DOHH2 (cell line): ENCODE measurements around the gene PIK3R3.

ENCODE experiments used
- H3F3A ChIP-seq: fragments of 200-600 bp; sonication (generic), shearing (Covaris generic); 2 replicates; pipeline ENCODE4 v1.6.0; 2016; ENCODE audit warnings: antibody characterized with exemption, mild to moderate bottlenecking; ENCODE audit not compliant: control insufficient read depth, insufficient read depth
- H3K27ac ChIP-seq: fragments of 200-600 bp; sonication (generic); 2 replicates; pipeline ENCODE4 v1.5.1; 2014; ENCODE audit warnings: low read depth, mild to moderate bottlenecking, low read length, moderate library complexity
- H3K27me3 ChIP-seq: fragments of 200-600 bp; sonication (generic); 2 replicates; pipeline ENCODE4 v1.6.1; 2014; ENCODE audit warnings: mild to moderate bottlenecking, low read length, mixed read lengths; ENCODE audit not compliant: control insufficient read depth
- H3K36me3 ChIP-seq: fragments of 200-600 bp; sonication (generic); 2 replicates; pipeline ENCODE4 v1.6.1; 2014; ENCODE audit warnings: mild to moderate bottlenecking, low read length, moderate library complexity, mixed read lengths; ENCODE audit not compliant: control insufficient read depth
- H3K4me1 ChIP-seq: fragments of 200-600 bp; sonication (generic); 2 replicates; pipeline ENCODE4 v1.6.1; 2014; ENCODE audit warnings: mild to moderate bottlenecking, low read length, mixed read lengths; ENCODE audit not compliant: control insufficient read depth
- H3K4me2 ChIP-seq: fragments of 200-600 bp; sonication (generic); 2 replicates; pipeline ENCODE4 v1.6.0; 2014; ENCODE audit warnings: mild to moderate bottlenecking, low read length, moderate library complexity
- H3K4me3 ChIP-seq: fragments of 200-600 bp; sonication (generic); 2 replicates; pipeline ENCODE4 v1.5.1; 2014; ENCODE audit warnings: mild to moderate bottlenecking, low read length, mixed read lengths
- H3K79me2 ChIP-seq: fragments of 200-600 bp; sonication (generic); 2 replicates; pipeline ENCODE4 v1.6.1; 2014; ENCODE audit warnings: mild to moderate bottlenecking, low read length, mixed read lengths; ENCODE audit not compliant: control insufficient read depth
- H3K9me2 ChIP-seq: fragments of 200-600 bp; sonication (generic); replicated peaks from 2 replicates; pipeline ENCODE4 v1.6.1; 2014; ENCODE audit warnings: mild to moderate bottlenecking, low read length, mixed read lengths; ENCODE audit not compliant: control insufficient read depth
- H3K9me3 ChIP-seq: fragments of 200-600 bp; sonication (generic); 2 replicates; pipeline ENCODE4 v1.6.1; 2014; ENCODE audit warnings: antibody characterized with exemption, low read length, mixed read lengths; ENCODE audit not compliant: control insufficient read depth, insufficient read depth
- H4K20me1 ChIP-seq: fragments of 200-600 bp; sonication (generic); 2 replicates; pipeline ENCODE4 v1.6.0; 2014; ENCODE audit warnings: low read depth, mild to moderate bottlenecking, antibody characterized with exemption, low read length, moderate library complexity; ENCODE audit not compliant: control insufficient read depth, insufficient read depth
- CTCF ChIP-seq: fragments of 200-600 bp; sonication (generic); IDR thresholded peaks from one replicate; pipeline ENCODE4 v1.5.1; 2014; ENCODE audit warnings: antibody characterized with exemption, mild to moderate bottlenecking, low read depth, low read length; ENCODE audit not compliant: poor library complexity, severe bottlenecking
- EZH2phosphoT487 ChIP-seq: fragments of 200-600 bp; sonication (generic); IDR thresholded peaks from 2 replicates; pipeline ENCODE4 v1.6.1; 2017; ENCODE audit warnings: borderline replicate concordance, mild to moderate bottlenecking, antibody characterized with exemption, low read length, moderate library complexity, mixed read lengths

PIK3R3 gene

GRCh38 chr1:46171871-46172270 lies 39.4 kb upstream of the PIK3R3 start:
- no peak overlapping the region for H3K4me3 ChIP-seq
- H3K36me3 ChIP-seq: no peaks in the 10 kb centered on the region
- TF ChIP-seq CTCF (no peak), EZH2phosphoT487 (no peak)
- H4K20me1 ChIP-seq: no peaks in the 10 kb centered on the region
- H3K27ac ChIP-seq: no peak overlapping the region
- no peaks in the 10 kb centered on the region for H3F3A ChIP-seq
- no peaks in the 10 kb centered on the region for H3K79me2 ChIP-seq
- peaks cover 23% of the 10 kb centered on the region for H3K4me1 ChIP-seq
- H3K4me2 ChIP-seq: no peak overlapping the region
- H3K9me3 ChIP-seq: no peaks in the 10 kb centered on the region
- peaks cover 3% of the 10 kb centered on the region; the same call in 1 of the 2 replicates for H3K27me3 ChIP-seq
- H3K9me2 ChIP-seq: no peaks in the 10 kb centered on the region

GRCh38 chr1:46171351-46171750 lies 38.9 kb upstream of the PIK3R3 start:
- TF ChIP-seq EZH2phosphoT487: no peak
- no peak for TF ChIP-seq CTCF
- H3K4me2 ChIP-seq: no peak overlapping the region
- H3K4me3 ChIP-seq: no peak overlapping the region
- no peaks in the 10 kb centered on the region for H3F3A ChIP-seq
- no peaks in the 10 kb centered on the region for H4K20me1 ChIP-seq
- peaks cover 3% of the 10 kb centered on the region; the same call in 1 of the 2 replicates for H3K27me3 ChIP-seq
- no peaks in the 10 kb centered on the region for H3K9me3 ChIP-seq
- no peaks in the 10 kb centered on the region for H3K36me3 ChIP-seq
- peaks cover 28% of the 10 kb centered on the region for H3K4me1 ChIP-seq
- no peak overlapping the region for H3K27ac ChIP-seq
- H3K79me2 ChIP-seq: no peaks in the 10 kb centered on the region
- no peaks in the 10 kb centered on the region for H3K9me2 ChIP-seq

- Histone ChIP-seq H3K9me3 (no peaks in the 10 kb centered on the region), H3K79me2 (no peaks in the 10 kb centered on the region), H3K4me3 (no peak overlapping the region), H3K4me2 (no peak overlapping the region), H3K36me3 (no peaks in the 10 kb centered on the region), H3K27ac (no peak overlapping the region), H3K9me2 (no peaks in the 10 kb centered on the region), H3K27me3 (peaks cover 3% of the 10 kb centered on the region; the same call in 1 of the 2 replicates), H3F3A (no peaks in the 10 kb centered on the region), H3K4me1 (peaks cover 34% of the 10 kb centered on the region), H4K20me1 (no peaks in the 10 kb centered on the region)
- TF ChIP-seq CTCF: no peak
- no peak for TF ChIP-seq EZH2phosphoT487
These were observed 37.5 kb upstream of the PIK3R3 start for GRCh38 chr1:46169811-46170454.
